Lung (tissue), 12 donors: ENCODE measurements around the gene FAF2. TPM values are rescaled to one million over a fixed set of nuclear protein-coding genes. Genes with fewer than 3 reads are reported as not detected.
"Not testable (repeated sequence)": the region's sequence is repeated elsewhere in the genome, so short reads cannot be mapped to it uniquely, and the experiment has no call there.

Experiments used
- ATAC-seq: fragments of 200-7000 bp; cut with Tn5 transposase; one replicate; pipeline ENCODE4 v1.9.1; 2020; ENCODE audit warnings: moderate number of reproducible peaks; ENCODE audit not compliant: insufficient read depth, low FRiP score
- DNase-seq, 3 donors: peaks; one replicate each; pipeline ENCODE4 v3.0.0-alpha.2; 2013 to 2017
- H3K27ac ChIP-seq, 2 donors: one replicate each; pipeline ENCODE4 v1.5.1; 2013; ENCODE audit warnings: mild to moderate bottlenecking in 2 of 2, moderate library complexity in 2 of 2, control low read depth in 1 of 2, inconsistent platforms in 1 of 2, low read depth in 1 of 2, low read length in 1 of 2
- H3K27me3 ChIP-seq, 3 donors: one replicate each; pipeline ENCODE4 v1.5.1; 2013; ENCODE audit warnings: low read length in 2 of 3; ENCODE audit not compliant: control insufficient read depth in 3 of 3, insufficient read depth in 3 of 3
- H3K36me3 ChIP-seq, 4 donors: one replicate each; pipeline ENCODE4 v1.5.1; 2013; ENCODE audit warnings: low read length in 4 of 4, mild to moderate bottlenecking in 1 of 4, moderate library complexity in 1 of 4; ENCODE audit not compliant: control insufficient read depth in 4 of 4, insufficient read depth in 4 of 4
- H3K4me1 ChIP-seq, 5 donors: one replicate each; pipeline ENCODE4 v1.5.1; 2013; ENCODE audit warnings: low read length in 5 of 5, mild to moderate bottlenecking in 2 of 5, moderate library complexity in 1 of 5; ENCODE audit not compliant: control insufficient read depth in 5 of 5, insufficient read depth in 5 of 5
- H3K4me3 ChIP-seq: one replicate; pipeline ENCODE4 v1.5.1; 2013; ENCODE audit warnings: mild to moderate bottlenecking, control low read depth, moderate library complexity
- H3K9ac ChIP-seq, 2 donors: one replicate each; pipeline ENCODE4 v1.5.1; 2013; ENCODE audit warnings: low read length in 2 of 2, control low read depth in 1 of 2; ENCODE audit not compliant: insufficient read depth in 1 of 2
- H3K9me3 ChIP-seq, 4 donors: one replicate each; pipeline ENCODE4 v1.5.1; 2013; ENCODE audit warnings: low read length in 3 of 4, mild to moderate bottlenecking in 1 of 4, moderate library complexity in 1 of 4; ENCODE audit not compliant: control insufficient read depth in 4 of 4, insufficient read depth in 3 of 4
- CTCF ChIP-seq: IDR thresholded peaks from 2 replicates; pipeline ENCODE4 v1.5.1; 2012; ENCODE audit warnings: mild to moderate bottlenecking; ENCODE audit errors: control extremely low read depth, extremely low read depth
- WGBS, 2 donors: extraction: QIAGEN DNeasy Blood & Tissue Kit; methylation state at CpG; one replicate each; pipeline ENCODE4 v1.1.7; 2013; 5-methylcytosine and 5-hydroxymethylcytosine counted together
- polyA plus RNA-seq, 2 donors: library from polyadenylated mRNA; stranded (reverse); fragments of 200-250 nt; gene quantifications; one replicate each; pipeline ENCODE4 v1.2.1, GENCODE V29; 2013
- total RNA-seq, 2 donors: library from RNA; depleted of rRNA in 1 of 2; stranded (reverse); fragments of >200 nt in 1 of 2; gene quantifications; one replicate each; pipeline ENCODE4 v1.2.1, GENCODE V29; 2014 to 2021
- donor health status: control.
- donor health status: control.
- donor health status: Bipolar disorder and iron deficiency.
- donor health status: healthy.
- donor health status: DM: yes; HTN: yes; CAD: no.

Gene FAF2
- total and polyA plus RNA-seq, 4 donors = 12.5 to 40.1 (median 26.6) TPM

GRCh38 chr5:176485176-176485575 lies 37.0 kb downstream of the FAF2 start:
- H3K27ac ChIP-seq = no peak overlapping the region
- 92% methylated on average over 2 of the region's 2 CpGs for WGBS, 2 donors
- no peaks in the 10 kb centered on the region for H3K27me3 ChIP-seq
- no peak for DNase-seq
- no peaks in the 10 kb centered on the region for H3K9me3 ChIP-seq
- TF ChIP-seq CTCF = no peak
- no peaks in the 10 kb centered on the region for H3K4me1 ChIP-seq
- ATAC-seq = no peak
- H3K9ac ChIP-seq = no peak overlapping the region
- no peak overlapping the region for H3K4me3 ChIP-seq
- peaks cover 16 to 30% (median 19%) of the 10 kb centered on the region in 4 donors for H3K36me3 ChIP-seq

GRCh38 chr5:176486189-176486757 lies 38.1 kb downstream of the FAF2 start:
- TF ChIP-seq CTCF = no peak
- no peak overlapping the region for H3K27ac ChIP-seq
- no peaks in the 10 kb centered on the region for H3K4me1 ChIP-seq
- peak in 2 of 3 donors; percentile 12 to 23 for DNase-seq
- peaks cover 16 to 35% (median 21%) of the 10 kb centered on the region in 4 donors for H3K36me3 ChIP-seq
- H3K4me3 ChIP-seq = no peak overlapping the region
- no peak for ATAC-seq
- 78 to 88% methylated on average over 7 of the region's 7 CpGs for WGBS, 2 donors
- H3K9ac ChIP-seq = no peak overlapping the region
- no peaks in the 10 kb centered on the region for H3K9me3 ChIP-seq
- no peaks in the 10 kb centered on the region for H3K27me3 ChIP-seq

DNA sequence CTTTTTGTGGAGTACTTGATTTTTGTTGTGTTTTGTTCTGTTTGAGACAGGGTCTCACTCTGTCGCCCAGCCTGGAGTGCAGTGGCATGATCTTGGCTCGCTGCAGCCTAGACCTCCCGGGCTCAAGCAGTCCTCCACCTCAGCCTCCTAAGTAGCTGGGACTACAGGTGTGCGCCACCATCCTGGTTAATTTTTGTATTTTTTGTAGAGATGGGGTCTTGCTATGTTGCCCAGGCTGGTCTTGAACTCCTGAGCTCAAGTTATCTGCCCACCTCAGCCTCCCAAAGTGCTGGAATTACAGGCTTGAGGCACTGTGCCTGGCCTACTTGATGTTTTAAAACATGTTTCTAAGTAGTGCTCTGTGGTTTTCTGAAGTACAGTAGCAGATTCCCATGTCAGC lies 39.0 kb downstream of the FAF2 start:
- 95 to 100% methylated on average over 4 of the region's 4 CpGs for WGBS, 2 donors
- H3K4me3 ChIP-seq, H3K27me3 ChIP-seq, H3K9me3 ChIP-seq, H3K27ac ChIP-seq, ATAC-seq, DNase-seq, H3K9ac ChIP-seq, H3K4me1 ChIP-seq: not testable (repeated sequence)
- peaks cover 18 to 34% (median 22%) of the 10 kb centered on the region in 4 donors for H3K36me3 ChIP-seq

- Histone ChIP-seq H3K27me3 (no peaks in the 10 kb centered on the region), H3K9me3 (no peaks in the 10 kb centered on the region), H3K9ac (no peak overlapping the region), H3K4me1 (peaks cover 0 to 6% (median 0%) of the 10 kb centered on the region in 5 donors), H3K27ac (no peak overlapping the region), H3K36me3 (peaks cover 31 to 47% (median 41%) of the 10 kb centered on the region in 4 donors), H3K4me3 (no peak overlapping the region)
- no peak for ATAC-seq
- no peak for DNase-seq
- no peak for TF ChIP-seq CTCF
- WGBS, 2 donors = 92 to 97% methylated on average over 1 of the region's 1 CpG
These were observed 40.9 kb downstream of the FAF2 start for GRCh38 chr5:176489077-176489476.
